Measurements from ENCODE around the gene GJA4.

GRCh38 chr1:34806396-34806795 lies 13.6 kb downstream of the GJA4 start:
- TF ChIP-seq, protein P1, sequence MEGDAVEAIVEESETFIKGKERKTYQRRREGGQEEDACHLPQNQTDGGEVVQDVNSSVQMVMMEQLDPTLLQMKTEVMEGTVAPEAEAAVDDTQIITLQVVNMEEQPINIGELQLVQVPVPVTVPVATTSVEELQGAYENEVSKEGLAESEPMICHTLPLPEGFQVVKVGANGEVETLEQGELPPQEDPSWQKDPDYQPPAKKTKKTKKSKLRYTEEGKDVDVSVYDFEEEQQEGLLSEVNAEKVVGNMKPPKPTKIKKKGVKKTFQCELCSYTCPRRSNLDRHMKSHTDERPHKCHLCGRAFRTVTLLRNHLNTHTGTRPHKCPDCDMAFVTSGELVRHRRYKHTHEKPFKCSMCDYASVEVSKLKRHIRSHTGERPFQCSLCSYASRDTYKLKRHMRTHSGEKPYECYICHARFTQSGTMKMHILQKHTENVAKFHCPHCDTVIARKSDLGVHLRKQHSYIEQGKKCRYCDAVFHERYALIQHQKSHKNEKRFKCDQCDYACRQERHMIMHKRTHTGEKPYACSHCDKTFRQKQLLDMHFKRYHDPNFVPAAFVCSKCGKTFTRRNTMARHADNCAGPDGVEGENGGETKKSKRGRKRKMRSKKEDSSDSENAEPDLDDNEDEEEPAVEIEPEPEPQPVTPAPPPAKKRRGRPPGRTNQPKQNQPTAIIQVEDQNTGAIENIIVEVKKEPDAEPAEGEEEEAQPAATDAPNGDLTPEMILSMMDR (IDR thresholded peaks at IDR 0.05) = no peak
- TF ChIP-seq POLR2A (IDR thresholded peaks at IDR 0.05) = no peak
